Panc1 (cell line): ENCODE measurements around the gene C1orf159.

Experiments used
- CTCF ChIP-seq: fragments of 450-650 bp; IDR thresholded peaks from 2 replicates; pipeline ENCODE4 v1.5.1; 2017; ENCODE audit warnings: mild to moderate bottlenecking
- POLR2AphosphoS5 ChIP-seq: IDR thresholded peaks from 2 replicates; pipeline ENCODE4 v1.6.1; 2012; ENCODE audit warnings: mild to moderate bottlenecking, low read depth, low read length, moderate library complexity

GRCh38 chr1:1067860-1068516 is 47.9 kb downstream of the C1orf159 start:
- TF ChIP-seq CTCF (no peak), POLR2AphosphoS5 (no peak)
